ENCODE results near the gene FASN. TPM values are rescaled to one million over a fixed set of nuclear protein-coding genes. Genes with fewer than 3 reads are reported as not detected.

The FASN gene
- total RNA-seq, 4 donors from 2014 or later, result 141 to 424 (median 233) TPM

DNA sequence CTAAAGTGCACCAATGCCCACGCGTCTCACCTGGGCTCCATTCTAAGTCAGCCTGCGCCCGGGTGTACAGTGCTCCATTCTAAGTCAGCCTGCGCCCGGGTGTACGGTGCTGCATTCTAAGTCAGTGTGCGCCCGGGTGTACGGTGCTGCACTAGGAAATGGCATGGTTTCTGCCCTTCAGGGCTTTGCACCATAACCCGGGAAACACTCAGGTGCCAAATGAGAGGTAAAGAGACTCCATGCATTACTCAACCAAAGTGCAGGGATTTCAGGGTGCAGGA, 29.2 kb upstream of the FASN start:
- no peak for DNase-seq (ENCODE audit: low spot score in 2 of 2)
- H3K4me3 ChIP-seq (ENCODE audit: low read depth, poor library complexity, severe bottlenecking), result no peak overlapping the region
- no peak for TF ChIP-seq POLR2A (IDR thresholded peaks at IDR 0.05)
- TF ChIP-seq, protein P1, sequence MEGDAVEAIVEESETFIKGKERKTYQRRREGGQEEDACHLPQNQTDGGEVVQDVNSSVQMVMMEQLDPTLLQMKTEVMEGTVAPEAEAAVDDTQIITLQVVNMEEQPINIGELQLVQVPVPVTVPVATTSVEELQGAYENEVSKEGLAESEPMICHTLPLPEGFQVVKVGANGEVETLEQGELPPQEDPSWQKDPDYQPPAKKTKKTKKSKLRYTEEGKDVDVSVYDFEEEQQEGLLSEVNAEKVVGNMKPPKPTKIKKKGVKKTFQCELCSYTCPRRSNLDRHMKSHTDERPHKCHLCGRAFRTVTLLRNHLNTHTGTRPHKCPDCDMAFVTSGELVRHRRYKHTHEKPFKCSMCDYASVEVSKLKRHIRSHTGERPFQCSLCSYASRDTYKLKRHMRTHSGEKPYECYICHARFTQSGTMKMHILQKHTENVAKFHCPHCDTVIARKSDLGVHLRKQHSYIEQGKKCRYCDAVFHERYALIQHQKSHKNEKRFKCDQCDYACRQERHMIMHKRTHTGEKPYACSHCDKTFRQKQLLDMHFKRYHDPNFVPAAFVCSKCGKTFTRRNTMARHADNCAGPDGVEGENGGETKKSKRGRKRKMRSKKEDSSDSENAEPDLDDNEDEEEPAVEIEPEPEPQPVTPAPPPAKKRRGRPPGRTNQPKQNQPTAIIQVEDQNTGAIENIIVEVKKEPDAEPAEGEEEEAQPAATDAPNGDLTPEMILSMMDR (IDR thresholded peaks at IDR 0.05), result no peak
- WGBS, 2 donors, result 75 to 80% methylated on average over 11 of the region's 11 CpGs
- intact Hi-C loops (cut with DNase I; ENCODE audit: low total_unique reads), result no loop called here

DNA sequence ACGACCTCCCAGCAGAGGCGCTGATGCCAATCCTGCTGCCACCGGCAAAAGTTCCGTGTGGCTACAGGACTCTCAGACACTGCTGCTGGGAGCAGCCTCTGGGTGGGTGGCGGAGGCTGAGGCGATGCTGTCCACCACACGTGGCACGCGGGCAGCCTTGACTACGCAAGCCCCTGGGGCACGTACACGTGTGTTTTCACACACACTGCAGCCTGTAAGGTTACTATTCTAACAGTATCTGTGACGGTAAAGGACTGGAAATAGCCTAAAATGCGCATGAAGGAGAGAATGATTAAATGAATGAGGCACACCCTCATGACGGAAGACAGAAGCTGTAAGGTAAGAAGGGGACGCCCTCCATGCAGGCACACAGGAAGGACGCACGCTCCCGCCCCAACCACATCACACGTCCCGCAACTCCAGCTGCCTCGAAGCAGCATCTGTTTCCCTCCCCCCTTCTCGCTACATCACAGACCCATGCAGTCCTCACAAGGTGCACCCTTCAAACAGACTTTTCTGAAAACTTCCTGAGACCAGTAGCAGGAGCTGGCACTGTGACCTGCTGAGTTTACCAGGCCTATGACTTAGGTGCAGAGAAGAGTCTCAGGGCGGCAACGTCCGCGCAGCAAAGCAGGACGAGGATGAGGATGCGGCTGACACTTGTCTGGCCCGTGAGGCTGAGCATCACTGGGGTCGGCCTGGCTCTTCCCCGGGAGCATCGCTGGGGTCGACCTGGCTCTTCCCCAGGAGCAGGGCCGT, 28.7 kb upstream of the FASN start:
- intact Hi-C loops (cut with DNase I; ENCODE audit: low total_unique reads), result no loop called here
- TF ChIP-seq POLR2A (IDR thresholded peaks at IDR 0.05), result no peak
- TF ChIP-seq, protein P1 (IDR thresholded peaks at IDR 0.05), result no peak
- no peak for DNase-seq (ENCODE audit: low spot score in 2 of 2)
- H3K4me3 ChIP-seq (ENCODE audit: low read depth, poor library complexity, severe bottlenecking), result no peak overlapping the region
- WGBS, 2 donors, result 82 to 88% methylated on average over 34 to 35 of the region's 35 CpGs

DNA sequence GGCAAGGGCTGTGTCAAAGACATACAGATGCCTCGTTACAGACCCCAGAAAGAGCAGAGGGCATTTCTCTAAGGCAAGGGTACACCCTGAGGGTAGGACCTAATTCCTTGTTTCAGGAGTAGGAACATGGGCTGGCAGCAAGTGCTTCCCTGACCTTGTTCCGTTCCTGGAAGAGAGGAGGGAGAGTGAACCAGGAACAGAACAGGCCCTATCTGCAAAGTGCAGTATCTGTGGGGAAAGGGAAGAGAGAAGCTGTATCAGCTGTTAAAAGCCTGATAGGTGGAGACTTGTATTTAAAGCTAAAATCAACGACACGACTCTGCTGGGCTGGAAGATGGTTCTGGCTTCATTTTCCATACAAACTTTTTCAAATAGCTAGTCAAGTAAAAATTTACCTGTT, 26.1 kb upstream of the FASN start:
- 86 to 87% methylated on average over 4 of the region's 4 CpGs for WGBS, 2 donors
- no peak for TF ChIP-seq POLR2A (IDR thresholded peaks at IDR 0.05)
- TF ChIP-seq, protein P1 (IDR thresholded peaks at IDR 0.05), result no peak
- intact Hi-C loops (cut with DNase I; ENCODE audit: low total_unique reads), result no loop called here
- no peak for DNase-seq (ENCODE audit: low spot score in 2 of 2)
- H3K4me3 ChIP-seq (ENCODE audit: low read depth, poor library complexity, severe bottlenecking), result no peak overlapping the region

DNA sequence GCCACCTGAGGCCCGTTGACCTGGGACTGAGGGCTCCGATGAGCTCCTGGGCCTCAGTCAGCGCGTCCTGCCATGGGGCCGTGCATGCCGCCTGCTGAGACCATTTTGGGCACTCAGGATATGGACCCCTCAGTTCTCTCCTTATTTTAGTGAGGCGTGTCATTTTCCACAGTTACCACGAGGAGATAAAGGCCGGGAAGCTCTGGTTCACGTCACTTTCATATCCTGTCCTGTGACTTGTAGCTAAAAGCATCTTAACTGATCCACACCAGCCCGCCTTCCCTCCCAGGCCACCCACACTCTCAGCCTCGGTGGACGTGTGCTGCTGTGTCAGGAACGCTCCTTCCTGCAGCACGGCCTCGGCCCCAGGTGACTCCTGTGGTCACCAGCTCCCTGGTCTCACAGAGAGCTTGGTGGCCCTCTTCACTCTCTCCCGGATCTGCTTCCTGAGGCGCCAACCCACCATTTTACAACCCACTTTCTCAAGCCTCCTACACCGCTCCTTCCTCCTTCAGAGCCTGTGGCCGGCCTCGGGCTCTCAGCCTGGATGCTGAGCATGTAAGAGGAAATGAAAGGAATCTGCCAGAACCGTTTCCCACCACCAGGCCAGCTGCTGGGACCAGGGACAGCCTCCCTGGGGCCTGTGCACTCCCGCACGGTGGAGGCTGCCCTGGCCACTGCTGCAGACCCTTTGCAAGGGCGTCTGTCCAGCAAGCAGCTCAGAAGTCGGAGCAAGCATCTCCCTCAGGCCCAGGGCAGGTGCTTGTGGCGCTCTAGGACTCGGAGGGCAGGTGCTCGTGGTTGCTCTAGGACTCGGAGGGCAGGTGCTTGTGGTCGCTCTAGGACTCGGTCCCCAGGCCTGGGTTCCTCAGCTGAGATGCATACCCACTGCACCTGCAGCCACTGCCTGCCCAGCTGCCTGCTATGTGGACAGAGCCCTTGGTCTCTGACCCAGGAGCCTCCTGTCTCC, 23.9 kb upstream of the FASN start:
- TF ChIP-seq, protein P1 (IDR thresholded peaks at IDR 0.05), result no peak
- TF ChIP-seq POLR2A (IDR thresholded peaks at IDR 0.05), result no peak
- intact Hi-C loops (cut with DNase I; ENCODE audit: low total_unique reads), result no loop called here
- DNase-seq (ENCODE audit: low spot score in 2 of 2), result no peak
- no peak overlapping the region for H3K4me3 ChIP-seq (ENCODE audit: low read depth, poor library complexity, severe bottlenecking)
- 81 to 86% methylated on average over 27 to 32 of the region's 32 CpGs for WGBS, 2 donors

DNA sequence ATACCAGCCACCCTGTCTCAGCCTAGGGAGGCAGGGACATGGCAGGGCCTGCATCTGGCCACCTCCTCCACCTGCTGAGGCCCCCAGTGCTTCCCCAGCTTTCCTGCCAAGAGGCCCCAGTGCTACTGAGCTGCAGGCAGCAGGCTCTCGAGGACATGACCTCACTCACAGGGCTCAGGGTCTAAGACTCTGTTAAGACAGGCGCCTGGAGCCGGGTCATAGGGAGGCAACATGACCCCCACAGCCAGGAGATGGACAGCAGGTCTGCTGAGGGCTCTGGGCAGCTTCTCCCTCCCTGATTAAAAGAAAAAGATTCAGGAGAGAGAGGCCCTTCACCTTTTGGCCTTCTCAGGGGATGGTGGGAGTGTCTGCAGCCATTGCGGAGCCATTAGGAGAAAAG, 23.2 kb upstream of the FASN start:
- DNase-seq (ENCODE audit: low spot score in 2 of 2), result no peak
- WGBS, 2 donors, result 85 to 88% methylated on average over 4 of the region's 4 CpGs
- TF ChIP-seq POLR2A (IDR thresholded peaks at IDR 0.05), result no peak
- TF ChIP-seq, protein P1 (IDR thresholded peaks at IDR 0.05), result no peak
- no peak overlapping the region for H3K4me3 ChIP-seq (ENCODE audit: low read depth, poor library complexity, severe bottlenecking)
- intact Hi-C loops (cut with DNase I; ENCODE audit: low total_unique reads), result no loop called here
